Spleen (tissue), 3 donors: ENCODE results near the gene PDGFA.

ENCODE experiments used
- POLR2A ChIP-seq, 3 donors: fragments of 450-650 bp; IDR thresholded peaks; one replicate each; pipeline ENCODE4 v1.5.1; 2017; ENCODE audit warnings: antibody characterized with exemption in 3 of 3, mild to moderate bottlenecking in 1 of 3
- POLR2AphosphoS5 ChIP-seq, 3 donors: sonication (generic); formaldehyde crosslinking; IDR thresholded peaks; one replicate each; pipeline ENCODE4 v1.5.1; 2017; ENCODE audit warnings: antibody characterized with exemption in 3 of 3

- TF ChIP-seq POLR2AphosphoS5 (IDR thresholded peaks at IDR 0.05) = no peak
- TF ChIP-seq POLR2A (IDR thresholded peaks at IDR 0.05) = no peak
Measured at GRCh38 chr7:556837-557557, 37.4 kb upstream of the PDGFA start.
